Urinary bladder (tissue), 4 donors: ENCODE results near the gene SMO. TPM values are rescaled to one million over a fixed set of nuclear protein-coding genes. Genes with fewer than 3 reads are reported as not detected.
"Not testable (repeated sequence)": the region's sequence is repeated elsewhere in the genome, so short reads cannot be mapped to it uniquely, and the experiment has no call there.

Experiments used
- DNase-seq: peaks from one replicate; pipeline ENCODE4 v3.0.0-alpha.2; 2015; ENCODE audit errors: extremely low spot score
- H3K27ac ChIP-seq: one replicate; pipeline ENCODE4 v1.5.1; 2013; ENCODE audit warnings: low read depth, mild to moderate bottlenecking, moderate library complexity
- H3K36me3 ChIP-seq: one replicate; pipeline ENCODE4 v1.6.1; 2013; ENCODE audit warnings: mild to moderate bottlenecking, moderate library complexity; ENCODE audit not compliant: insufficient read depth
- H3K4me1 ChIP-seq: one replicate; pipeline ENCODE4 v1.6.1; 2013; ENCODE audit warnings: mild to moderate bottlenecking, moderate library complexity; ENCODE audit not compliant: insufficient read depth
- H3K4me3 ChIP-seq: one replicate; pipeline ENCODE4 v1.5.1; 2013; ENCODE audit warnings: low read depth, low read length
- WGBS: extraction: QIAGEN DNeasy Blood & Tissue Kit; methylation state at CpG from one replicate; pipeline ENCODE4 v1.1.7; 2013; 5-methylcytosine and 5-hydroxymethylcytosine counted together
- polyA plus RNA-seq: library from polyadenylated mRNA; stranded (reverse); fragments of 200-250 nt; gene quantifications from one replicate; pipeline ENCODE4 v1.2.3, GENCODE V29; 2013
- total RNA-seq: library from RNA; depleted of rRNA; stranded (reverse); fragments of >200 nt; gene quantifications from one replicate; pipeline ENCODE4 v1.2.3, GENCODE V29; 2014
- donor health status: healthy with polysubstance abuse.
- donor health status: healthy.

Gene SMO
- total and polyA plus RNA-seq, 2 donors, result 16.7 to 35.2 TPM

DNA sequence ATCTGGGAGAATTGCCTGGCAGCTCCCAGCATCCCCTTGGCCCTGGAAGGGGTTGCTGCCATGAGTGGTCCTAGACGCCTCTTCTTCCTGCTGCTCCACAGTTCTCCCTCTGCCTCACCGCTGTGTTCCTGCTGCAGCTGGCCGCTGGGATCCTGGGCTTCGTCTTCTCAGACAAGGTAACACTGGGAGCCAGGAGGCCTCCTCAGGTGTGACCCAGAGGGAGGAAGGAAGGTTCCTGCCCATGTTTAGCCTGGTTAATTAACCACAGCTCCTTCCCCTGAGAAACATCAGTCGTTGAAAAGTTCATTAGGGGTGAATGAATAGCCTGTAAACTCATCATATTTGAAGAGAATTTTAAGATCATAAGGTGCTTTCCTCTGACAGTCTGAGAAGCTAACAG is 25.7 kb upstream of the SMO start:
- no peak overlapping the region for H3K27ac ChIP-seq
- no peaks in the 10 kb centered on the region for H3K4me1 ChIP-seq
- no peaks in the 10 kb centered on the region for H3K36me3 ChIP-seq
- DNase-seq, result no peak
- no peak overlapping the region for H3K4me3 ChIP-seq
- 74% methylated on average over 5 of the region's 5 CpGs for WGBS

DNA sequence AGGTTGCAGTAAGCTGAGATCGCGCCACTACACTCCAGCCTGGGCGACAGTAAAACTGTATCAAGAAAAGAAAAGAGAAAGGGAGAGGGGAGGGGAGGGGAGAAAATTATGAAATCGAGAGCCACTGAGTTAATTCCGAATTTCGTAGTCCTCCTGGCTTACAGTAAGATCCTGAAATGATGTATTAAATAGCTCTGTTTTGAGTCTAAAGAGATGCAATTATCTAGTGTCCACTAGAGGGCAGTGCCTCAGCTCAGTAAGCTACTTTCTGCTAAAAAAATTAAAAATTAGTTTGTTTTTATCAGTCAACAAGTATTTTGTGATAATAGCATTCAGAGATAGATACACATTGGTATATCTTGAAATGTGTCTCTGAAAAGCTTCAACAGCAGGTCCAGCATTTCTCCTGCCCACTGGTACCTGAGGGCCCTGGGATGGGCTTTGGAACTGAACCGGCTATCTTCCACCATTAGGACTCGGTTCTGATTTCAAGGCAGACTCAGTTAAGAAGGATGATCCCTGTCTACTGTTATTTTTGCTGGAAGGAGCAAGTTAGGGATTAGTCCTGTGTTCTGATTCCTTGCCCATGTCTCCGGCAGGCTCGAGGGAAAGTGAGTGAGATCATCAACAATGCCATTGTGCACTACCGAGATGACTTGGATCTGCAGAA is 24.4 kb upstream of the SMO start:
- no peak for DNase-seq
- H3K4me3 ChIP-seq, result no peak overlapping the region
- WGBS, result 58% methylated on average over 11 of the region's 11 CpGs
- no peaks in the 10 kb centered on the region for H3K4me1 ChIP-seq
- H3K36me3 ChIP-seq, result no peaks in the 10 kb centered on the region
- no peak overlapping the region for H3K27ac ChIP-seq

GRCh38 chr7:129166745-129167144 is 21.7 kb upstream of the SMO start:
- Histone ChIP-seq H3K4me1 (no peaks in the 10 kb centered on the region), H3K4me3 (no peak overlapping the region), H3K36me3 (no peaks in the 10 kb centered on the region), H3K27ac (no peak overlapping the region)
- 90% methylated on average over 4 of the region's 4 CpGs for WGBS
- DNase-seq, result no peak

DNA sequence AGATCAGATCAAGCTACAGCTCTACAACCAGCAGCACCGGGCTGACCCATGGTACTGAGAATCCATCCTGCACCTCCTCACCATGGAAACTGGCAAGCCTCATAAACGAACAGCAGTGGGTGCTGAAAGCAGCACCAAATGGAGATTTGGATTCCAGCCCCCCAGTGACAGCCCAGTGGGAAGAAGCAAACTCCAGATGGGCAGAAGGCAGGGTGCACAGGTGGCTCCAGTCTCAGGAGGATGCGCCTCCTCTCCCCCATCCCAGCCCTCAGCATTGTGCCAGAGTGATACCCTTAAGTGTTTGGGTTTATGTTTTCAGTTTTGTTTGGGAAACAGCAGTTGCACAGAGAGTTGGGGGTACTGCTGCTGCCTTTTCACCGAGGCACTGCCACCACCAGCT is 20.6 kb upstream of the SMO start:
- Histone ChIP-seq H3K36me3 (no peaks in the 10 kb centered on the region), H3K4me1 (no peaks in the 10 kb centered on the region), H3K4me3 (no peak overlapping the region), H3K27ac (no peak overlapping the region)
- WGBS, result 74% methylated on average over 4 of the region's 4 CpGs
- no peak for DNase-seq

GRCh38 chr7:129168231-129169021 is 20.0 kb upstream of the SMO start:
- Histone ChIP-seq H3K4me3 (peak overlapping the region; percentile 54), H3K27ac (no peak overlapping the region), H3K36me3 (no peaks in the 10 kb centered on the region), H3K4me1 (no peaks in the 10 kb centered on the region)
- DNase-seq, result no peak
- 46% methylated on average over 20 of the region's 20 CpGs for WGBS

DNA sequence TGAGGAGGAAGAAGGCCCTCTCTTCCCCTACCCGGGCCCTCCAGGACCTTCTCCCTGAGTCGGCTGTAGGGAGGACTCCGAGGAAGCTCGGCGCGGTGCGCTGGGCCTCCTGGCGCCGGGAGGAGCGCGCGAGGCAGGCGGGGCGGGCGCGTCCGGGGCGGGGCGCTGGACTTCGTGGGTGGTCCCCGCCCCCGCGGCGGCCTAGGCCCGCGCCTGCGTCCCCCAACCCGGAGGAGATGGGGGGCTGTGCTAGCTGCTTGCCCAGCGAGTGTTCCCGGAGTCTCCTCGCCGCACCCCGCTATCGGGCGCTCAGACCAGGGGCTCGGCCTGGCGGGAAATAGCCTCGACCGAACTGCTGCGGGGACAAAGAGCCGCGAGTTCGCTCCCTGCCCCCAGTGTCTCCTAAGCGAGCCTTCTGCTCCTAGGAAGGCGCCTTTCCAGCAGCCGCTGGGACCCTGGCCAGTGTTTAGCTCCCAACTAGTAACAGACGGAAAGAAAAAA is 19.2 kb upstream of the SMO start:
- peak overlapping the region; percentile 58 for H3K27ac ChIP-seq
- under 1% methylated on average over 47 of the region's 47 CpGs for WGBS
- no peak for DNase-seq
- no peaks in the 10 kb centered on the region for H3K36me3 ChIP-seq
- H3K4me3 ChIP-seq, result peak overlapping the region; percentile 54
- no peaks in the 10 kb centered on the region for H3K4me1 ChIP-seq

- peak overlapping the region; percentile 18 for H3K4me3 ChIP-seq
- DNase-seq, result no peak
- WGBS, result 38% methylated on average over 16 of the region's 16 CpGs
- no peak overlapping the region for H3K27ac ChIP-seq
- H3K36me3 ChIP-seq, result no peaks in the 10 kb centered on the region
- H3K4me1 ChIP-seq, result no peaks in the 10 kb centered on the region
Measured at GRCh38 chr7:129169686-129170440, 18.6 kb upstream of the SMO start.

DNA sequence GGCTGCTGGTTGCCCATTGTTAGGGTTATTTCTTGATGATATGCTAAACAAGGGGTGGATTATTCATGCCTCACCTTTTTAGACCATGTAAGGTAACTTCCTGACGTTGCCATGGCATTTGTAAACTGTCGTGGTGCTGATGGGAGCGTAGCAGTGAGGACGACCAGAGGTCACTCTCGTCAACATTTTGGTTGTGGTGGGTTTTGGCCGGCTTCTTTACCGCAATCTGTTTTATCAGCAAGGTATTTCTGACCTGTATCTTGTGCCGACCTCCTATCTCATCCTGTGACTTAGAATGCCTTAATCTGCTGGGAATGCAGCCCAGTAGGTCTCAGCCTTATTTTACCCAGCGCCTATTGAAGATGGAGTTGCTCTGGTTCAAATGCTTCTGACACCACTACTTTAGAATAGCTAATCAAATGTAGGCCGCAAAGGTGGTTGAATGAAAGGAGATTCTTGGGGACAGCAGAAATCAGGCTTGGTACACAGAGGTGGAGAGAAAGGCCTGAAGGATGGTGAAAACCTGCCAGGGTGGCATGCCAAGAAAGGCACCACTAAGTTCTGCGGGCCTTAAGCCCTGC is 17.9 kb upstream of the SMO start:
- WGBS, result 80% methylated on average over 11 of the region's 11 CpGs
- Histone ChIP-seq H3K4me3 (no peak overlapping the region), H3K36me3 (no peaks in the 10 kb centered on the region), H3K27ac (no peak overlapping the region), H3K4me1 (no peaks in the 10 kb centered on the region)
- no peak for DNase-seq

DNA sequence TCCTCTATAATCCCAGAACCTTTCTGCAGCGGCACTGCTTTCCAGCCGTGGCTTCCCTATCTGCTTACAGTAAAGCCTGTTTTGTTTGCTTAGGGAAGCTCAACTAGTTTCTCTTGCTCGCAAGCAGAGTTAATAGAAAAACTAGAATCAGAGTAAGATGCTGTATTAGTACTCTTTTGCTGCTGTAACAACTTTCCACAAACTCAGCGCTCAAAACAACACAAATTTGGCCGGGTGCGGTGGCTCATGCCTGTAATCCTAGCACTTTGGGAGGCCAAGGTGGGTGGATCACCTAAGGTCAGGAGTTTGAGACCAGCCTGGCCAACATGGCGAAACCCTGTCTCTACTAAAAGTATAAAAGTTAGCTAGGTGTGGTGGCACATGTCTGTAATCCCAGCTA is 14.6 kb upstream of the SMO start:
- not testable (repeated sequence) for DNase-seq, H3K27ac ChIP-seq, H3K4me1 ChIP-seq, H3K36me3 ChIP-seq, H3K4me3 ChIP-seq
- 95% methylated on average over 7 of the region's 7 CpGs for WGBS

- WGBS, result 24% methylated on average over 11 of the region's 11 CpGs
- Histone ChIP-seq H3K4me3 (no peak overlapping the region), H3K27ac (no peak overlapping the region), H3K36me3 (no peaks in the 10 kb centered on the region), H3K4me1 (no peaks in the 10 kb centered on the region)
- DNase-seq, result no peak
Measured at GRCh38 chr7:129176916-129177710, 11.3 kb upstream of the SMO start.

DNA sequence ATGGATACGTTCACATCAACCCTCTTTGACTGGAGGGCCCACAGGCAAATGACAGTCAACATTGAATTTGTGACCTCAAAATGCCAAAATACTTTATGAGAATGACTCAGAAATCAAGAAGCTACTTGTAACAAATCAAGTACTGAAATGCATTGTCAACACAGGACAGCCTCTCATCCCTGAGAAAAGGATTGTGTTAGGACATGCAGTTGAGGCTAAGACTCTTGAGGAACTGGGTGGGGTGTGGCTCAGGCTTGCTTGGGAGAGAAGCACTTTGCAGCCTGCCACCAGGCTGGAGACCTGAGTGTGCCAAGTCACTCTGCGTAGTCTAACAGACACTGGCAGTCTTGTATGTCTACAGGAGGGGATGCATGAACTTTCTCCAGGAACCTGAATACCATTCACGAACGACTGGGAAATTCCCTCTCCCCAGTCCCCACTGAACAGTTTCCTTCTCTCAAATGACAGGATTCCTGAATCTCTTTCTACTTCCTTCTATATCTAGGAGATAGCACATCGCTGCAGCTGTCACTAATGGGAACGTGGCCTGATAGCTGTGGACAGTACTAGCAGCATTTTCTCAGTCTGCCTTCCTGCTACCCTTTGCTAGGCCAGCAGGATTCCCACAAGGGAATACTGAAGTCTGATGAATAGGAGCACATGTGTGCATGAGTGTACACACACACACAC is 3.3 kb upstream of the SMO start:
- Histone ChIP-seq H3K27ac (no peak overlapping the region), H3K36me3 (no peaks in the 10 kb centered on the region), H3K4me1 (no peaks in the 10 kb centered on the region), H3K4me3 (no peak overlapping the region)
- DNase-seq, result no peak
- 72% methylated on average over 6 of the region's 6 CpGs for WGBS

GRCh38 chr7:129186749-129187260 is 1.6 kb upstream of the SMO start:
- Histone ChIP-seq H3K4me1 (no peaks in the 10 kb centered on the region), H3K27ac (no peak overlapping the region), H3K4me3 (no peak overlapping the region), H3K36me3 (no peaks in the 10 kb centered on the region)
- no peak for DNase-seq
- 89% methylated on average over 6 of the region's 6 CpGs for WGBS
